22Rv1 (cell line): ENCODE data around the gene CXorf38.

Experiments used
- H3K27ac ChIP-seq: fragments of 450-650 bp; 2 replicates; pipeline ENCODE4 v1.5.1; 2017
- CTCF ChIP-seq: fragments of 450-650 bp; IDR thresholded peaks from 2 replicates; pipeline ENCODE4 v1.5.1; 2017; ENCODE audit warnings: mild to moderate bottlenecking
- ZFX ChIP-seq: fragments of 450-650 bp; IDR thresholded peaks from 2 replicates; pipeline ENCODE4 v1.6.1; 2017; ENCODE audit warnings: antibody characterized with exemption, borderline replicate concordance

The CXorf38 gene

GRCh38 chrX:40628506-40628905, 18.9 kb downstream of the CXorf38 start:
- TF ChIP-seq CTCF, result no peak
- no peak for TF ChIP-seq ZFX
- H3K27ac ChIP-seq, result no peak overlapping the region

- no peak for TF ChIP-seq ZFX
- TF ChIP-seq CTCF, result no peak
- H3K27ac ChIP-seq, result no peak overlapping the region
Measured at GRCh38 chrX:40625294-40625693, 22.1 kb downstream of the CXorf38 start.

- TF ChIP-seq ZFX (no peak), CTCF (no peak)
Measured at GRCh38 chrX:40623665-40624064, 23.7 kb downstream of the CXorf38 start.

GRCh38 chrX:40623139-40623536, 24.2 kb downstream of the CXorf38 start, which contains the start of gene MPC1L:
TSS of gene MPC1L (plus strand) at chrX:40623428. CDS start at chrX:40623566, 138 bp downstream.
- H3K27ac ChIP-seq, result no peak within 1 kb of the TSS
- TF ChIP-seq ZFX (no peak), CTCF (no peak)

More at GRCh38 chrX:40623665-40624064, 23.7 kb downstream of the CXorf38 start:
- no peak overlapping the region for H3K27ac ChIP-seq

DNA sequence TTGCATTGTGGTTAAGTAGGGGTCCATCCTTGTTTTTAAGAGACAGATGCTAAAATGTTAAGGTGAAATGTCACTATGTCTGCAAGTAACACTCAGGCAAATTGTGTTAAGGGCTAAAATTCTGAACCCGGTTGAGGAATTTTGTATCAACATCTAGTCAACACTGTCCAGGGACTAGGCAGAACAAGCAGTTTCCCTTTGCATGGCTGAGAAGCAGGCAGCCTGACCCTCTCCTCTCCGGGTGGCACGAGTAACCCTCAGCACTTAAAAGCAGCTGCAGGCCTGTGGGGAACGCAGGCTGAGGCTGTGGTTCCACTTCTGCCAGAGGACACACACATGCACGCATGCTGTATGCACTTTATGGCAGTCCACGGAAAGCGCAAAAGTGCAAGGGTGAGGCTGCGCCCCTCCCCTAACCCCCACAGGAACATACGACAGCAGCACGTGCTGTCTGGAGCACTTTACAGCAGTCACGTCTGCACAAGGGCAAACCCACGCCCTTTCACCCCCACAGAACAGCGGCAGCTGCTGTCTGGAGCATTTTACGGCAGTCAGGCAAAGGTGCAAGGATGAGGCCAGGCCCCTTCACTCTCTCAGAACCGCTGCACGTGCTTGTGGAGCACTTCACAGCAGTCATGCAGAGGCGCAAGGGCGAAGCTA, 24.8 kb downstream of the CXorf38 start:
- TF ChIP-seq CTCF (no peak), ZFX (no peak)
- H3K27ac ChIP-seq, result no peak overlapping the region

DNA sequence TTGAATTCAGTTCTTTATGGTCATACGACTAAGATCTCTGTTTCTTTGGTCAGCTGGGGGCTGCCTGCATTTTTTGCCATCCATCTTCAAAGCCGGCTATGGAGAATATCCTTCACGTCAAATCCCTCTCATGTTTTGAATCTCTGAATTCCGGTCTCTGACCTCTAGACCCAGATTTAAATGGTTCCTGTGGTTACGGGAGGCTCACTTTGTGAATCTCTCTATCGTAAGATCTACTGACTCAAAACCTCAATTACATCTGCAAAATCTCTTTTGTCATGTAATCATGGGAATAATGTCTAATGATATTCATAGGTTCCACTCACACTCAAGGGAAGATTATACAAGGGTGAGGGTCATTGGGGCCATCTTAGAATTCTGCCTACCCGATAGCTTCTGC, 29.8 kb downstream of the CXorf38 start:
- no peak overlapping the region for H3K27ac ChIP-seq
- no peak for TF ChIP-seq CTCF
- TF ChIP-seq ZFX, result no peak

DNA sequence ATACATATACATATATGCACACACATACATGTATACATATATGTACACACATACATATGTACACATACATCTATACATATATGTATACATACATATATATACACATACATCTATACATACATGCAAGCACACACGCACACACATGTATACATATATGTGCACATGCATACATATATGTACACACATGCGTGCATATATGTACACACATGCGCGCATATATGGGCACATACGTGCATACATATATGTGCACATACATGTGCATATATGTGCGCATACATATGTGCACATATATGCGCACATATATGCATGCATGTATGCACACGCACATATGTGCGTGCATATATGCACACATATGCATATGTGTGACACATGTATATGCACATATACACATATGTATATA, 31.4 kb downstream of the CXorf38 start:
- no peak overlapping the region for H3K27ac ChIP-seq
- no peak for TF ChIP-seq ZFX
- TF ChIP-seq CTCF, result no peak
